PFSK-1 (cell line): ENCODE measurements around the gene PALLD.

ENCODE experiments used
- FOXP2 ChIP-seq: optimal IDR thresholded peaks from 2 replicates; pipeline ENCODE3; 2011; ENCODE audit warnings: borderline replicate concordance, control low read depth, inconsistent platforms; ENCODE audit not compliant: insufficient read depth; ENCODE audit errors: extremely low read length, extremely low read depth
- POLR2AphosphoS5 ChIP-seq: IDR thresholded peaks from 2 replicates; pipeline ENCODE4 v1.6.1; 2012; ENCODE audit warnings: low read depth, mild to moderate bottlenecking, control low read depth, low read length, moderate library complexity
- SIN3A ChIP-seq: IDR thresholded peaks from 2 replicates; pipeline ENCODE4 v1.6.1; 2012; ENCODE audit warnings: mild to moderate bottlenecking, low read length, moderate library complexity, borderline replicate concordance; ENCODE audit not compliant: insufficient read depth
- TAF1 ChIP-seq: IDR thresholded peaks from 2 replicates; pipeline ENCODE4 v1.6.1; 2012; ENCODE audit warnings: low read length, control low read depth, borderline replicate concordance; ENCODE audit not compliant: insufficient read depth
- TF ChIP-seq, protein P1 (sequence below), 2 experiments: IDR thresholded peaks; 2 replicates each; pipeline versions ENCODE4 v1.6.1 to v1.8.0; 2011 to 2012; ENCODE audit warnings: low read depth in 2 of 2, low read length in 2 of 2, control low read depth in 1 of 2, inconsistent platforms in 1 of 2, mild to moderate bottlenecking in 1 of 2, moderate library complexity in 1 of 2; ENCODE audit not compliant: insufficient read depth in 1 of 2

DNA sequence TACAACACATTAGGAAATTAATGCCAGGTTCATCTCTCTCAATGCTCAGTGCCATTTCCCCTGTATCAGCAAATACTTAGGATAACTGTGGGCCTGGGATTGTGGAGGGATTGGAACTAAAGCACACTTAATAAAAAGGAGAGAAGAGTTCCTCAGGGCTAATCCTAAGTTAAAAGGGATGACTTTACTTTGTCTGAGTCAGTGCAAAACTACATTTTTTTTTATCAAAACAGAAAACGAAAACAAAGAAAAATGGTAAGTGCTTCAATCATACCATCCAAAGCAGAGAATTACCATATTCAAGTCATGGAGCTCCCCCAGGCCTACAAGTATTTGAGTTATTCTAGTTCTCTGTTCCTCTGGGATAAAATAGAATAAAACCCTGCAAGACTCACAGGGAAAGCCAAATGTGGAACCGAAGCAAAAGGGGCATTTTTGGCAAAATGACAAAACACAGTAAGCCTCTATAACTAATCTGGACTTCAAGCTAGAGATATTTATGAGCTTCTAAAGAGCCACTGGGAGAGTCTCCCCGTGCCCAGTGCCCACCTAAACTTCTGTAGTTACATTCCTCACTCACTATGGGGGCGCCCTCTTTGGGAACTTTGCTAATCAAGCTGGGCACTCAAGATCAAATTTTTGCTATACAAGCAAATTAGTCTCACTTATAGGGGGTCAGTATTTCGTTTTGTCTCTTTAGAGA, 53.4 kb downstream of the PALLD start:
- TF ChIP-seq, protein P1, sequence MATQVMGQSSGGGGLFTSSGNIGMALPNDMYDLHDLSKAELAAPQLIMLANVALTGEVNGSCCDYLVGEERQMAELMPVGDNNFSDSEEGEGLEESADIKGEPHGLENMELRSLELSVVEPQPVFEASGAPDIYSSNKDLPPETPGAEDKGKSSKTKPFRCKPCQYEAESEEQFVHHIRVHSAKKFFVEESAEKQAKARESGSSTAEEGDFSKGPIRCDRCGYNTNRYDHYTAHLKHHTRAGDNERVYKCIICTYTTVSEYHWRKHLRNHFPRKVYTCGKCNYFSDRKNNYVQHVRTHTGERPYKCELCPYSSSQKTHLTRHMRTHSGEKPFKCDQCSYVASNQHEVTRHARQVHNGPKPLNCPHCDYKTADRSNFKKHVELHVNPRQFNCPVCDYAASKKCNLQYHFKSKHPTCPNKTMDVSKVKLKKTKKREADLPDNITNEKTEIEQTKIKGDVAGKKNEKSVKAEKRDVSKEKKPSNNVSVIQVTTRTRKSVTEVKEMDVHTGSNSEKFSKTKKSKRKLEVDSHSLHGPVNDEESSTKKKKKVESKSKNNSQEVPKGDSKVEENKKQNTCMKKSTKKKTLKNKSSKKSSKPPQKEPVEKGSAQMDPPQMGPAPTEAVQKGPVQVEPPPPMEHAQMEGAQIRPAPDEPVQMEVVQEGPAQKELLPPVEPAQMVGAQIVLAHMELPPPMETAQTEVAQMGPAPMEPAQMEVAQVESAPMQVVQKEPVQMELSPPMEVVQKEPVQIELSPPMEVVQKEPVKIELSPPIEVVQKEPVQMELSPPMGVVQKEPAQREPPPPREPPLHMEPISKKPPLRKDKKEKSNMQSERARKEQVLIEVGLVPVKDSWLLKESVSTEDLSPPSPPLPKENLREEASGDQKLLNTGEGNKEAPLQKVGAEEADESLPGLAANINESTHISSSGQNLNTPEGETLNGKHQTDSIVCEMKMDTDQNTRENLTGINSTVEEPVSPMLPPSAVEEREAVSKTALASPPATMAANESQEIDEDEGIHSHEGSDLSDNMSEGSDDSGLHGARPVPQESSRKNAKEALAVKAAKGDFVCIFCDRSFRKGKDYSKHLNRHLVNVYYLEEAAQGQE (IDR thresholded peaks at IDR 0.05; ENCODE audit: insufficient read depth in 1 of 2, low read depth in 2 of 2, low read length in 2 of 2) = no peak
- TF ChIP-seq TAF1 (no peak), POLR2AphosphoS5 (no peak), SIN3A (no peak), FOXP2 (no peak)
